WERI-Rb-1 (cell line): ENCODE data around the gene TMEM40.

ENCODE experiments used
- DNase-seq: peaks from one replicate; pipeline ENCODE4 v3.0.0-alpha.2; 2020
- H3K27ac ChIP-seq: fragments of 250-450 bp; sonication (Bioruptor Pico); 2 replicates; pipeline ENCODE4 v1.5.1; 2020; ENCODE audit warnings: mild to moderate bottlenecking, moderate library complexity
- H3K27me3 ChIP-seq: fragments of 250-450 bp; sonication (Bioruptor Pico); 2 replicates; pipeline ENCODE4 v1.5.1; 2021; ENCODE audit warnings: mild to moderate bottlenecking, low read depth, moderate library complexity; ENCODE audit not compliant: insufficient read depth, severe bottlenecking
- H3K36me3 ChIP-seq: fragments of 250-450 bp; sonication (Bioruptor Pico); 2 replicates; pipeline ENCODE4 v1.5.1; 2020; ENCODE audit warnings: mild to moderate bottlenecking, moderate library complexity
- H3K4me3 ChIP-seq: 2 replicates; pipeline ENCODE4 v1.5.1; 2011; ENCODE audit warnings: low read depth, mild to moderate bottlenecking, control low read depth, low read length
- H3K9me3 ChIP-seq: fragments of 250-450 bp; sonication (Bioruptor Pico); 2 replicates; pipeline ENCODE4 v1.5.1; 2021; ENCODE audit warnings: mild to moderate bottlenecking, moderate library complexity; ENCODE audit not compliant: severe bottlenecking
- TF ChIP-seq, protein P1 (sequence below): IDR thresholded peaks from 2 replicates; pipeline ENCODE4 v1.5.1; 2011; ENCODE audit warnings: low read depth, mild to moderate bottlenecking, control low read depth, inconsistent platforms, low read length

TMEM40 gene

DNA sequence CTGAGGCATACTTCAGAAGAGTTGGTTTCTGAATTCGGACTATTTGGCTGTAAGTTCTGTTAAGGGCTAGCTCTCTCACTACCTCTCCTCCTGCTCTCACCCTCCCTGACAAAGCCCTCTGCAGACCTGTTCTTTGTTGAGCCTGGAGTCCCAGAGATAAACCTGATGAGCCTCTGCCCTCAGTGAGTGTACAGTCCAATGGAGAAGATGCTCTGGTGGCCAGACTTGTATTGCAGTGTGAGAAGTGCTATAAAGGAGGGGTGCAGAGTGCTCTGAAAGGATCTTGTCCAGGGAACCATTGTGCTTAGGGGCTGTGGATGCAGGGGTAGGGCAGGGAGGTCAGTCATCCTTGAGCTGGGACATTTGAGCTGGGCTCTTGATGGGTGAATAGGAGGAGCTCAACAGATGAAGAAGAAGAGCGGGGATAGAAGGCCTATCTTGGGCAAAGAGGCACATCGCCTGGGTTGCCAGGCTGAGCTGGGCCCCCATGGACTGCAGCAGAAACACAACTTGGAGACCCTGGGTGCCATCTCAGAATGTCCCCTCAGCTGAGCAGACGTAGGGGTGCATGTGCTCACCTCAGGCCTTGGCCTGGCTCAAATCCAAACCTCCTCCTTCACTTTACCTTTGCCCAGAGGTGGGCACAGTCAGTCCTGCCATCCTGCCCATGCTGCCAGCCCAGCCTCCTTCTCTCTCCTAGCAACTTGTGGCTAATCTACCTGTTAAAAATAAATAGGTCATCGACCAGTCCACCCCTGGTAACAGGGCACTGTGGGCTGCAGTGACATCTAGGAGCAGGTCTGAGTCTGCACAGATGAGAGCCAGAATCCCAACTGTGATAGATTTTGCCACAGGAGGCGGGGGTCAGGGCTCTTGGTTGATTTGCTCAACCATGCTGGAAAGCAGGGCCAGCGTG is 40.7 kb upstream of the TMEM40 start:
- no peak for DNase-seq
- Histone ChIP-seq H3K27ac (no peak overlapping the region), H3K36me3 (peaks cover 17% of the 10 kb centered on the region), H3K27me3 (no peaks in the 10 kb centered on the region), H3K4me3 (no peak overlapping the region), H3K9me3 (no peaks in the 10 kb centered on the region)
- TF ChIP-seq, protein P1, sequence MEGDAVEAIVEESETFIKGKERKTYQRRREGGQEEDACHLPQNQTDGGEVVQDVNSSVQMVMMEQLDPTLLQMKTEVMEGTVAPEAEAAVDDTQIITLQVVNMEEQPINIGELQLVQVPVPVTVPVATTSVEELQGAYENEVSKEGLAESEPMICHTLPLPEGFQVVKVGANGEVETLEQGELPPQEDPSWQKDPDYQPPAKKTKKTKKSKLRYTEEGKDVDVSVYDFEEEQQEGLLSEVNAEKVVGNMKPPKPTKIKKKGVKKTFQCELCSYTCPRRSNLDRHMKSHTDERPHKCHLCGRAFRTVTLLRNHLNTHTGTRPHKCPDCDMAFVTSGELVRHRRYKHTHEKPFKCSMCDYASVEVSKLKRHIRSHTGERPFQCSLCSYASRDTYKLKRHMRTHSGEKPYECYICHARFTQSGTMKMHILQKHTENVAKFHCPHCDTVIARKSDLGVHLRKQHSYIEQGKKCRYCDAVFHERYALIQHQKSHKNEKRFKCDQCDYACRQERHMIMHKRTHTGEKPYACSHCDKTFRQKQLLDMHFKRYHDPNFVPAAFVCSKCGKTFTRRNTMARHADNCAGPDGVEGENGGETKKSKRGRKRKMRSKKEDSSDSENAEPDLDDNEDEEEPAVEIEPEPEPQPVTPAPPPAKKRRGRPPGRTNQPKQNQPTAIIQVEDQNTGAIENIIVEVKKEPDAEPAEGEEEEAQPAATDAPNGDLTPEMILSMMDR: no peak

DNA sequence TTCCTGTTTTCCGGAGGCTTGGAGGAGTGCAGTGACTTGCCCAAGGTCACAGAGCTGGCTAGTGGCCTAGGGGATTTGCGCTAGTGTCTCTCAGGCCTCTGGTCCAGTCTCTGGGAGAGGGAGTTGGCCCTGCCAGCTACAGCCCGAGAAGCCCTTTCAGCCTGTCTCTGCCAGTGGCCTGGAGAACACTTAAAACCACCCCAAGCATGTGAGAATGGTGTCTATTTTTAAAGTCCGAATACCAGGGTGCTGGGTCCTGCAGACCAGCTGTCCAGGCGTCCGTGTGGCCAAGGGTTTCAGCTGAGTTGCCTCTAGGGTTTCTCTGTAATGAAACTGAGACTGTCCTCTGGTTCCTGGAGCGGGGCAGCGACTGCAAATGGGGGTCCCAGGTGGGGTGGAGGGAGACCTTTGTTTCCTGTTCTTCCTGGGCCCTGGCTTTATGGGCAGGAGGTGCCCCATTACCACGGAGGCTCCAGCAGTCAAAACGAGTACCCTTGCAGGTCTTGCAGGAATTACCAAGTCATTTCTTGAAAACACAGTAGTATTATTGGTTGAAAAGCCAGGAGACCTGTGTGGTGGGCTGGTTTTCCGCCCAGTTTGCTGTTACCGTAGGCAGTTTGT is 39.6 kb upstream of the TMEM40 start:
- Histone ChIP-seq H3K36me3 (peaks cover 6% of the 10 kb centered on the region), H3K27ac (no peak overlapping the region), H3K9me3 (no peaks in the 10 kb centered on the region), H3K4me3 (no peak overlapping the region), H3K27me3 (no peaks in the 10 kb centered on the region)
- TF ChIP-seq, protein P1: no peak
- DNase-seq: no peak

DNA sequence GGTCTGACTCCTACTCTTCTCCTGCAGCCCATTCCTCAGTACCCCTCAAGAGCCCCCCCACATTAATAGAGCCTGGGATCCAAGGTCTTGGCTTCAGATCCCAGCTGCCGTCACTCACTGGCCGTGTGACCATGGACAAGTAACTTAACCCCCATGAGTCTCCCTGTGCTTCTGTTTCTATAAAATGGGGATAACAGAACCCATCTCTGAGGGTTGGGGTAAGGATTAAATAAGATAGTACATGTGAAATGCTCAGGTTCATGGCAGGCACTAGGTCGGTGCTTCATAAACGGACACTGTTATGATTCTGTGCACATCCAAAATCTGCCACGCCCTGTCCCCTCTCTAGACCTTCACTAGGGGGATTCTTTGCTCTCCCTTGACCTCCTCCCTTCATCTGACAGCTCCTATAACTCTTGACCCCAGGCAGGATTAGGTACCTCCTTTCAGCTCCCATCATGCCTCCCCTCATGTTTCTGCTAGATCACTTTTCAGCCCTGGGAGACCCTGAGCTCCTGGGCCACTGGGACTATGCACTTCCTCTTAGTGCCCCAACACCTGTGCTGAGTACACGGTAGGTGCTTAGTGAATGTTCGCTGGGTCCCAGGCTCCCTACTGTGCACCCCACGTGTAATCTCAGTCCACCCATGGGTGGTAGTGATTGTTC is 39.0 kb upstream of the TMEM40 start:
- Histone ChIP-seq H3K36me3 (no peaks in the 10 kb centered on the region), H3K9me3 (no peaks in the 10 kb centered on the region), H3K27ac (no peak overlapping the region), H3K4me3 (no peak overlapping the region), H3K27me3 (no peaks in the 10 kb centered on the region)
- no peak for DNase-seq
- TF ChIP-seq, protein P1: no peak

DNA sequence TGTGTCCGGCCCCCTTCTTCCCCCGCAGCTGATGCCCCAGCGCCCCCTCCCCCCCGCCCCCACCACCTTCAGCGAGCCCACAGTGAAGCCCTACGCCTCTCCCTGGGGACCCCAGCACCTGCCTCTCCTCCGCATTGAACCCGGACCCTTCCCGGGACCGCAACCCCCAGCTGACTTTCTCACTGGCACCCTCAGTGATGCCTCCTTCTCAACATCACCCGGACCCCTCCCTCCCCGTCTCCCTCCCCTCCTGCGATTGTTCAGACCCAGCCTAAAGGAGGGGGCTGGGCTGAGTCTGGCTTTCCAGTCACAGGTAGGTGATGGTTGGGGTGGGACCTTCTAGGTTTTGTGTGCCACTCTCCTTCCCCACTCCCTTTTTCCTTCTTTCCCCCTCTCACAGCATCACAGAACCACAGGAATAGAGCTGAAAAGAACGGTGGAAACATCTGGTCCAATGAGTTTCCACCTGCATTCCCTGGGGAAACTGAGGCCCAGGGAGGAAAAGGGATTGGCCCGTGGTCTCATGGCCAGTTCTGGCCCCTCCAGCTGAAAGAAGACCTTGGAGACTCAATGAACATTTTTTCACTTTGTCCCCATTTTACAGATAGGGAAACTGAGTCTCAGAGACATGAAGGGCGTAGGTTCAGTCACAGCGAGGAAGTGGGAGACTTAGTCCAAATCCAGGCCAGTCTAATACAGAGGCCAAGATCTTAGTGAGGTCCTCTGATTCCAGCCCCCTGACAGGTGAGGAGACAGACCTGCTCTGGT is 38.2 kb upstream of the TMEM40 start:
- TF ChIP-seq, protein P1: no peak
- no peaks in the 10 kb centered on the region for H3K27me3 ChIP-seq
- H3K9me3 ChIP-seq: no peaks in the 10 kb centered on the region
- DNase-seq: no peak
- H3K36me3 ChIP-seq: no peaks in the 10 kb centered on the region
- no peak overlapping the region for H3K27ac ChIP-seq
- peak overlapping the region; percentile 54 for H3K4me3 ChIP-seq

DNA sequence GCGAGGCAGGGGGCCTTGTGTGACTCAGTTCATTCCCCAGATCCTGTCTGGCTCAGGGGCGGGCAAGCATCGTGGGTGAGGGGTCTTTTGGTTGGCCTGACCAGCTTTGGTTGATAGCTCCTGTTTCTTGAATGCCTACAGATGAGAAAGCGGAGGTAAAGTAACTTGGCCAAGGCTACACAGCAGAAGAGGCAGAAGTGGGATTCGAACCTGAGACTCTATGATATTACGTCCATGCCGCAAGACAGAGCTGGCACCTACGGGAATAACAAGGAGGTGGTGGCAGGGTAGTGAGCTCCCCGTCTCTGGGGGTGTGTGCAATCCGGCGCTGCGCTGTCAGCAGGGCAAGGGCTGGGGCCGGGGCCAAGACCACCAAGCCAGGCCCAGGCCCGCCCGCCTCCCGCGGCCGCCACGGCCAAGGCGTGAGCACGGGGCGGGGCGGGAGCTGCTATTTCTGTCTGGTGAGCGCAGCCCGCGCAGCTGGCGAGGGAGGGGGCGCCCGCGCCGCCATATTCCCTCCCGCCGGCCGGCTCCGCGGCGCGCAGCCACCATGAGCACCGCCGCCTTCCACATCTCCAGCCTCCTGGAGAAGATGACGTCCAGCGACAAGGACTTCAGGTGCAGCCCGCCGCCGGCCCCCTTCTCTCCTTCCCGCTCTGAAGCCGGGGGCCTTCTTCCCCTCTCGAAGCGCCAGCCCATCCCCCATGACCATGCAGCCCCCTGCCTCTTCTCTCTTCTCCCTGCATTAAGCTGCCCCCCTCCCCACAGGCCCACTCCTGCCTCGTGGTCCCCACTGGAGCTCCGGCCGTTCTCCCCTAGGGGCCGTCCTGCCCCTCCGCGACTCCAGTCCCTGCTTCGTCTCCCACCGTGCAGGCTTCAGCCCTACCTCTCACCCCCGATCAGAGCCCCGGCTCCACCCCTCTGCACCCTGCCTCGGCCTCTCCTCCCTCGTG is 37.4 kb upstream of the TMEM40 start, which contains the start of gene CAND2:
Gene CAND2, plus strand, starts transcription at position 510 of the 953 bp plus-strand sequence. Its CDS starts 41 bp downstream, at position 551.
- no peaks in the 10 kb centered on the region for H3K27me3 ChIP-seq
- peak within 1 kb of the TSS; percentile 34 for H3K27ac ChIP-seq
- H3K4me3 ChIP-seq: peak within 1 kb of the TSS; percentile 54
- peak; percentile 66 for DNase-seq
- no peaks in the 10 kb centered on the region for H3K9me3 ChIP-seq
- no peaks in the 10 kb centered on the region for H3K36me3 ChIP-seq
- TF ChIP-seq, protein P1: no peak
